Endometrium (tissue), 2 donors: ENCODE results near the gene PRDX5.

ENCODE experiments used
- FAIRE-seq: peaks from 2 replicates; lab custom pipeline; 2012; peaks lifted over from hg19 to GRCh38; lab: Jason Lieb, UNC
- donor health status: control.
- donor health status: control.

PRDX5 gene

DNA sequence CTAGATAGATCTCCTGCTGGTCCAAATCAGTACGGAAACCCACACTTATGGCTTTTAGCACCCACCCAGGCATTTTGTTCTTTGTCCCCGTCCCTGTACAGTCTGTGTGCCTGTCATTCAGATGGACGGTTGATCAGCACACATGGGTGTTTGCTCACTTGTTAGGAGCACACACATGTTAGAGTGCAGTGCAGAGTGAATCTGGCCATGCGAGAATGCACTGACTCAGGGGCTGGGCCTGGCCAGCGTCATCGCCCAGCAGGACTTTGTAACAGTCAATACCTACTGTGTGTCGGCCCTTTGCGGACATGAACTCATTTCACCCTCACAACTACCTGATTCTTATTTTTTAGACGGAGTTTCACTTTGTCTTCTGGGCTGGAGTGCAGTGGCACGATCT is 44.4 kb downstream of the PRDX5 start:
- FAIRE-seq: no peak

GRCh38 chr11:64364435-64364834 is 46.5 kb downstream of the PRDX5 start:
- no peak for FAIRE-seq

- FAIRE-seq: no peak
Observed at GRCh38 chr11:64364911-64365310, 47.0 kb downstream of the PRDX5 start.

GRCh38 chr11:64366751-64367150 is 48.8 kb downstream of the PRDX5 start:
- FAIRE-seq: no peak

DNA sequence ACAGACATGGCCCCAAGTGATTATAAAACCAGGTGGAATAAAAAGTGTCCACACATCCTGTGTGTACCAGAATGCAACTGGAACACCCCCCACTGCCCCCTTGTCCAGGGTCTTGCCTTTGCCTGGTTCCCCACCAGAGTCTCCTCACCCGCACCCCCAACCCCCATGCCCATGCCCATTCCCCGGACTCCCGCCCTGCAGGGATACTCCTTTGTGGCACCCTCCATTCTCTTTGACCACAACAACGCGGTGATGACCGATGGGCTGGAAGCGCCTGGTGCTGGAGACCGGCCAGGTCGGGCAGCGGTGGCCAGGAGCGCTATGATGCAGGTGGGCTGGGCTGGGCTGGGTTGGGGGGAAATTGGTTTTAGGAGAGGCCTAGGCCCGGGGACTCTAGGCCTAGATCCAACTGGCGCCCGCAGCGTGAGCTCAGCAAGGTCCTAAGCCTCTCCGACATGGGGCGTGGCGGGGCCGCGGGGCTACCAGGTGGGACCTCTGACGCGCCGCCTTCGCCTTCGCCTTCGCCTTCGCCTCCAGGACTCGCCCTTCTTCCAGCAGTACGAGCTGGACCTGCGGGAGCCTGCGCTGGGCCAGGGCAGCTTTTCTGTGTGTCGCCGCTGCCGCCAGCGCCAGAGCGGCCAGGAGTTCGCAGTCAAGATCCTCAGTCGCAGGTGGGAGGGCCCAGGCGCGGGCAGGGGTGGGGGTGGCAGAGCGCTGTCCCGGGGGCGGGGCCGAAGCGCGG is 50.2 kb downstream of the PRDX5 start:
- no peak for FAIRE-seq

- no peak for FAIRE-seq
Observed at GRCh38 chr11:64368673-64369074, 50.8 kb downstream of the PRDX5 start.

DNA sequence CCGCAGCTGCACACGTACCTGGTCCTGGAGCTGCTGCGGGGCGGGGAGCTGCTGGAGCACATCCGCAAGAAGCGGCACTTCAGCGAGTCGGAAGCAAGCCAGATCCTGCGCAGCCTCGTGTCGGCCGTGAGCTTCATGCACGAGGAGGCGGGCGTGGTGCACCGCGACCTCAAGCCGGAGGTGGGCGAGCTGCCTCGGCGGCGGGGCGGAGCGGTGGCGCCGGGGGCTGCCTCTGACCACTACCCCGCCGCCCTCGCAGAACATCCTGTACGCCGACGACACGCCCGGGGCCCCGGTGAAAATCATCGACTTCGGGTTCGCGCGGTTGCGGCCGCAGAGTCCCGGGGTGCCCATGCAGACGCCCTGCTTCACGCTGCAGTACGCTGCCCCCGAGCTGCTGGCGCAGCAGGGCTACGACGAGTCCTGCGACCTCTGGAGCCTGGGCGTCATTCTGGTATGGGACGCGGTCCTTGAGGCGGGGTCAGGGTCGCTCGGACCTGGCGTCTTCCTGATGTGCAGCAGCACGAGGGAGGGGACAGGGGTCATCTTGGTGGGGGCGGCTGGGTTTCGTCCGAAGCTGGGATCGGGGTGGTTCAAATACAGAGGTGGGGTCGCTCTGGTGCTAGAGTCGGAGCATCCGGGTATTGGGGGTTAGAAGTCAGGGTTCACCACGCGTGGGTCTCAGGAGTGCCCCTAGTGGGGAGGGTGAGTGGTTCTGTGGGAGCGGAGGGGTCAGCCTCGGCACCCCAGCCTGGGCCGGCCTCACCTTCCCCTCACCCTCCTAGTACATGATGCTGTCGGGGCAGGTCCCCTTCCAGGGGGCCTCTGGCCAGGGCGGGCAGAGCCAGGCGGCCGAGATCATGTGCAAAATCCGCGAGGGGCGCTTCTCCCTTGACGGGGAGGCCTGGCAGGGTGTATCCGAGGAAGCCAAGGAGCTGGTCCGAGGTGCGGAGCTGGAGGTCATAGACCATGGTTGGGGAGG is 51.8 kb downstream of the PRDX5 start:
- FAIRE-seq: no peak

DNA sequence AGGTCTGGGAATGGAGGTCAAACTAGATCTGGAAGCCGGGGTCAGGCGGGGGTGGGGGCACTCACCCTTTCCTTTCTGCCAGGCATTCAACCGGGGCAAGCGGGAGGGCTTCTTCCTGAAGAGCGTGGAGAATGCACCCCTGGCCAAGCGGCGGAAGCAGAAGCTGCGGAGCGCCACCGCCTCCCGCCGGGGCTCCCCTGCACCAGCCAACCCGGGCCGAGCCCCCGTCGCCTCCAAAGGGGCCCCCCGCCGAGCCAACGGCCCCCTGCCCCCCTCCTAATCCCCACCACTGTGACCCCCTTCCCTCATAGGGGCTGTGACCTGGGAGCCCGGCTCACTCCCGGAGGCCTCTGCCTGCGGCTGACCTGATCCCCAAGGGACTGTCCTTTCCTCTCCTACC is 53.3 kb downstream of the PRDX5 start:
- no peak for FAIRE-seq
